OCI-LY7 (cell line): ENCODE measurements around the gene NAA60. TPM values are rescaled to one million over a fixed set of nuclear protein-coding genes. Genes with fewer than 3 reads are reported as not detected.

Source experiments
- BruUV-seq: library from RNA; stranded (reverse); fragments of 400-500 nt; replicated peaks from 2 replicates; lab custom pipeline; 2021; lab: Mats Ljungman, UMichigan
- CTCF ChIA-PET: fragments of 300-600 bp; sonication (Branson Sonifier 250); formaldehyde crosslinking; loops from one replicate; lab custom pipeline; 2022; ENCODE audit warnings: antibody characterized with exemption; ENCODE audit not compliant: unreplicated experiment; lab: Charles Lee
- POLR2A ChIA-PET: fragments of 300-600 bp; sonication (Branson Sonifier 250); formaldehyde crosslinking; loops from one replicate; lab custom pipeline; 2022; ENCODE audit warnings: antibody characterized with exemption; lab: Charles Lee
- DNase-seq: peaks from one replicate; pipeline ENCODE4 v3.0.0-alpha.2; 2015; ENCODE audit warnings: low spot score
- H2AFZ ChIP-seq: fragments of 200-600 bp; sonication (generic), shearing (Covaris generic); 2 replicates; pipeline ENCODE4 v1.6.1; 2014; ENCODE audit warnings: mild to moderate bottlenecking, antibody characterized with exemption, low read length, moderate library complexity
- H3K27ac ChIP-seq: fragments of 200-600 bp; sonication (generic); 2 replicates; pipeline ENCODE4 v1.5.1; 2014; ENCODE audit warnings: mixed run types, low read depth, mild to moderate bottlenecking, moderate library complexity, low read length, inconsistent platforms; ENCODE audit not compliant: poor library complexity, severe bottlenecking
- H3K36me3 ChIP-seq: fragments of 200-600 bp; sonication (generic); 2 replicates; pipeline ENCODE4 v1.6.1; 2014; ENCODE audit warnings: mild to moderate bottlenecking, antibody characterized with exemption, low read length, moderate library complexity, mixed read lengths; ENCODE audit not compliant: insufficient read depth
- H3K4me1 ChIP-seq: fragments of 200-600 bp; sonication (generic); 2 replicates; pipeline ENCODE4 v1.5.1; 2014; ENCODE audit warnings: mild to moderate bottlenecking, low read length; ENCODE audit not compliant: insufficient read depth, poor library complexity, severe bottlenecking
- H3K4me2 ChIP-seq: fragments of 200-600 bp; sonication (generic); 2 replicates; pipeline ENCODE4 v1.6.1; 2014; ENCODE audit warnings: mild to moderate bottlenecking, low read length
- H3K4me3 ChIP-seq: fragments of 200-600 bp; sonication (generic); 2 replicates; pipeline ENCODE4 v1.5.1; 2014; ENCODE audit warnings: mild to moderate bottlenecking, low read depth, low read length; ENCODE audit not compliant: poor library complexity, severe bottlenecking
- H3K79me2 ChIP-seq: fragments of 200-600 bp; sonication (generic); 2 replicates; pipeline ENCODE4 v1.6.1; 2016; ENCODE audit warnings: low read depth, mild to moderate bottlenecking, low read length, moderate library complexity, mixed read lengths; ENCODE audit not compliant: insufficient read depth
- H3K9me2 ChIP-seq: fragments of 200-600 bp; sonication (generic); 2 replicates; pipeline ENCODE4 v1.6.1; 2016; ENCODE audit warnings: mild to moderate bottlenecking, low read length, mixed read lengths; ENCODE audit not compliant: insufficient read depth
- H3K9me3 ChIP-seq: fragments of 200-600 bp; sonication (generic); 2 replicates; pipeline ENCODE4 v1.6.1; 2014; ENCODE audit warnings: mild to moderate bottlenecking, mixed run types, low read length, mixed read lengths
- H4K20me1 ChIP-seq: fragments of 200-600 bp; sonication (generic); 2 replicates; pipeline ENCODE4 v1.6.1; 2014; ENCODE audit warnings: mild to moderate bottlenecking, antibody characterized with exemption, low read length, moderate library complexity, mixed read lengths; ENCODE audit not compliant: insufficient read depth
- CTCF ChIP-seq: fragments of 200-600 bp; sonication (generic); conservative IDR thresholded peaks from 2 replicates; pipeline ENCODE4 v1.5.1; 2014; ENCODE audit warnings: mild to moderate bottlenecking, antibody characterized with exemption, low read length, moderate library complexity, mixed read lengths
- EZH2phosphoT487 ChIP-seq: fragments of 200-600 bp; sonication (generic); IDR thresholded peaks from 2 replicates; pipeline ENCODE4 v1.6.1; 2018; ENCODE audit warnings: low read depth, borderline replicate concordance, mild to moderate bottlenecking, mixed run types, antibody characterized with exemption, low read length, moderate library complexity, mixed read lengths
- intact Hi-C: fragments of 100-400 bp; cut with micrococcal nuclease; formaldehyde crosslinking; loops from one replicate; pipeline ENCODE4 v1.10.0; 2022; ENCODE audit not compliant: unreplicated experiment
- total RNA-seq, 2 experiments: library from RNA; depleted of rRNA in 1 of 2; stranded (reverse); fragments of >200 nt in 1 of 2; shearing (Covaris generic) in 1 of 2; gene quantifications; 2 replicates each; pipeline ENCODE4 v1.2.3, GENCODE V29; 2014 to 2022

Gene NAA60
- total RNA-seq, 2 experiments from 2014 or later = 24.8 to 40.1 TPM

- H4K20me1 ChIP-seq = no peaks in the 10 kb centered on the region
- intact Hi-C loops = no loop called here
- POLR2A ChIA-PET = interaction anchor here (0.6 kb wide), 1 partner anchor 164 kb away, joined by 3 read pairs; no protein-coding TSS in a partner anchor
- H2AFZ ChIP-seq = no peak overlapping the region
- BruUV-seq = no TSS peak
- H3K79me2 ChIP-seq = no peaks in the 10 kb centered on the region
- no peak for DNase-seq
- no peak overlapping the region for H3K27ac ChIP-seq
- CTCF ChIA-PET = no interaction called here
- H3K9me2 ChIP-seq = no peaks in the 10 kb centered on the region
- TF ChIP-seq CTCF (no peak), EZH2phosphoT487 (no peak)
- H3K4me1 ChIP-seq = no peaks in the 10 kb centered on the region
- H3K36me3 ChIP-seq = peaks cover 63% of the 10 kb centered on the region
- no peak overlapping the region for H3K4me3 ChIP-seq
- no peaks in the 10 kb centered on the region for H3K9me3 ChIP-seq
- H3K4me2 ChIP-seq = no peak overlapping the region
Measured at GRCh38 chr16:3482659-3483241, 39.3 kb downstream of the NAA60 start.

- peaks cover 59% of the 10 kb centered on the region for H3K36me3 ChIP-seq
- no peak overlapping the region for H3K4me2 ChIP-seq
- no peaks in the 10 kb centered on the region for H3K79me2 ChIP-seq
- no peaks in the 10 kb centered on the region for H3K4me1 ChIP-seq
- TF ChIP-seq CTCF = no peak
- no peak for TF ChIP-seq EZH2phosphoT487
- intact Hi-C loops = no loop called here
- no peaks in the 10 kb centered on the region for H4K20me1 ChIP-seq
- no peak for DNase-seq
- H3K9me2 ChIP-seq = no peaks in the 10 kb centered on the region
- no TSS peak for BruUV-seq
- H3K27ac ChIP-seq = no peak overlapping the region
- ChIA-PET POLR2A (interaction anchor here (0.5 to 0.6 kb wide), 2 partner anchors 21 to 82 kb away, joined by 3 to 10 read pairs; no protein-coding TSS in a partner anchor), CTCF (no interaction called here)
- H3K4me3 ChIP-seq = no peak overlapping the region
- no peaks in the 10 kb centered on the region for H3K9me3 ChIP-seq
- H2AFZ ChIP-seq = no peak overlapping the region
Measured at GRCh38 chr16:3484318-3485096, 41.0 kb downstream of the NAA60 start.
